Esophagus (tissue), 2 donors: Measurements from ENCODE around the gene KHDC4. TPM values are rescaled to one million over a fixed set of nuclear protein-coding genes. Genes with fewer than 3 reads are reported as not detected.

ENCODE experiments used
- H3K27ac ChIP-seq, 2 donors: one replicate each; pipeline ENCODE4 v1.5.1; 2013; ENCODE audit warnings: low read depth in 2 of 2, mild to moderate bottlenecking in 2 of 2, inconsistent platforms in 1 of 2, low read length in 1 of 2, moderate library complexity in 1 of 2
- H3K27me3 ChIP-seq, 2 donors: one replicate each; pipeline ENCODE4 v1.6.1; 2013; ENCODE audit warnings: low read length in 2 of 2, control low read depth in 1 of 2, mild to moderate bottlenecking in 1 of 2; ENCODE audit not compliant: insufficient read depth in 2 of 2, control insufficient read depth in 1 of 2
- H3K36me3 ChIP-seq, 2 donors: one replicate each; pipeline ENCODE4 v1.6.1; 2013; ENCODE audit warnings: low read length in 1 of 2; ENCODE audit not compliant: control insufficient read depth in 2 of 2, insufficient read depth in 2 of 2
- H3K4me1 ChIP-seq, 2 donors: one replicate each; pipeline ENCODE4 v1.6.1; 2013; ENCODE audit warnings: low read length in 1 of 2; ENCODE audit not compliant: control insufficient read depth in 2 of 2, insufficient read depth in 2 of 2
- H3K4me3 ChIP-seq, 2 donors: one replicate each; pipeline ENCODE4 v1.5.1; 2013; ENCODE audit warnings: low read length in 2 of 2, mild to moderate bottlenecking in 2 of 2, low read depth in 1 of 2, moderate library complexity in 1 of 2
- H3K9me3 ChIP-seq, 2 donors: one replicate each; pipeline ENCODE4 v1.6.1; 2013; ENCODE audit warnings: mild to moderate bottlenecking in 2 of 2, low read depth in 1 of 2, low read length in 1 of 2, moderate library complexity in 1 of 2; ENCODE audit not compliant: control insufficient read depth in 2 of 2, insufficient read depth in 1 of 2
- WGBS, 2 donors: extraction: QIAGEN DNeasy Blood & Tissue Kit; methylation state at CpG; one replicate each; pipeline ENCODE4 v1.1.7; 2013; 5-methylcytosine and 5-hydroxymethylcytosine counted together
- polyA plus RNA-seq, 2 donors: library from polyadenylated mRNA; stranded (reverse); fragments of 200-250 nt; gene quantifications; one replicate each; pipeline ENCODE4 v1.2.3, GENCODE V29; 2013
- donor health status: healthy with polysubstance abuse.
- donor health status: Bipolar disorder and iron deficiency.

KHDC4 gene
- polyA plus RNA-seq, 2 donors, result 11.9 to 29.6 TPM

DNA sequence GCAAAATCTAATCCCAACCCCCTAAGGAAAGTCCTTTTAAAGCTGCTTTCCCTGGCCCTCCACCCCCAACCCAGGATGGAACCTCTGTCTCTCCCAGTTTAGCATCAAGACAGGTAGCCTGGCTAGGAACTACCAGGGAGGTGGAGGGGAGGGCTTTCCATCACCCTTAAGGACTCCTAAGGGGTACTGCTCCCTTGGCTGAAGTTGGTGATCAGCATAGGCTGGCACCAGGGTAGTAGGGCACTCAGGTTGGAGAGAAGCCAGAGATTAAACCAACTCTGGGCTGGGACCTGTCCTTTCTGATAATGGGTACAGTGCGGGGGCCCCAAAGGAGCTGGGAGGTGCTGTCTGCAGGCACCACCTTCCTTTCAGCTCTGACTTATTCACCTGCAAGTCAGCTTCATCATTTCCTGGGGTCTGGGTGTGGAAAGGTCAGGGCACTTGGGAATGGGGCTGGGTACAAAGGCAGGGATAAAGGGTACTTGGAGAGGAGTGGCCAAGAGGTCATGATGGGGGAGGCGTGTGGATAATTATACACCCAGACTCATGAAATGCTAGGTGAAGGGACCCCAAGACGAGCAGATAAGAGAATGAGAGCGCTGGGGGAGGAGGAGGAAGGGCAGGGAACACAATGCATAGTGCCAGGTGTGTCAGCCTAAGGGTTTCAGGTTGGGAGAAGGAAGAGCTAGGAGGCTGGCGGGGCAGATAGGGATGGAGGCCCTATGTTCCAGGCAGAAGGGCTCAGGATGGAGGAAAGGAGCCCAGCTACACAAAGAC is 42.9 kb upstream of the KHDC4 start:
- Histone ChIP-seq H3K36me3 (peaks cover 0 to under 1% of the 10 kb centered on the region in 2 donors), H3K27ac (peak overlapping the region; percentile 91 to 93), H3K27me3 (no peaks in the 10 kb centered on the region), H3K4me3 (peak overlapping the region; percentile 76 to 94), H3K9me3 (no peaks in the 10 kb centered on the region), H3K4me1 (peaks cover 0 to 25% of the 10 kb centered on the region in 2 donors)
- 9 to 16% methylated on average over 5 of the region's 5 CpGs for WGBS, 2 donors

GRCh38 chr1:155976062-155976912 is 42.1 kb upstream of the KHDC4 start:
- 5 to 14% methylated on average over 14 of the region's 14 CpGs for WGBS, 2 donors
- no peaks in the 10 kb centered on the region for H3K9me3 ChIP-seq
- H3K36me3 ChIP-seq, result peaks cover 0 to 3% of the 10 kb centered on the region in 2 donors
- H3K4me1 ChIP-seq, result peaks cover 0 to 22% of the 10 kb centered on the region in 2 donors
- H3K27me3 ChIP-seq, result no peaks in the 10 kb centered on the region
- peak overlapping the region; percentile 76 to 94 for H3K4me3 ChIP-seq
- peak overlapping the region; percentile 91 to 93 for H3K27ac ChIP-seq

- Histone ChIP-seq H3K36me3 (peaks cover 0 to 3% of the 10 kb centered on the region in 2 donors), H3K27me3 (no peaks in the 10 kb centered on the region), H3K9me3 (no peaks in the 10 kb centered on the region), H3K27ac (peak overlapping the region; percentile 91 to 93), H3K4me3 (peak overlapping the region; percentile 76 to 94), H3K4me1 (peaks cover 0 to 26% of the 10 kb centered on the region in 2 donors)
- 24 to 33% methylated on average over 4 of the region's 4 CpGs for WGBS, 2 donors
These were observed 41.3 kb upstream of the KHDC4 start for GRCh38 chr1:155975375-155976061.

DNA sequence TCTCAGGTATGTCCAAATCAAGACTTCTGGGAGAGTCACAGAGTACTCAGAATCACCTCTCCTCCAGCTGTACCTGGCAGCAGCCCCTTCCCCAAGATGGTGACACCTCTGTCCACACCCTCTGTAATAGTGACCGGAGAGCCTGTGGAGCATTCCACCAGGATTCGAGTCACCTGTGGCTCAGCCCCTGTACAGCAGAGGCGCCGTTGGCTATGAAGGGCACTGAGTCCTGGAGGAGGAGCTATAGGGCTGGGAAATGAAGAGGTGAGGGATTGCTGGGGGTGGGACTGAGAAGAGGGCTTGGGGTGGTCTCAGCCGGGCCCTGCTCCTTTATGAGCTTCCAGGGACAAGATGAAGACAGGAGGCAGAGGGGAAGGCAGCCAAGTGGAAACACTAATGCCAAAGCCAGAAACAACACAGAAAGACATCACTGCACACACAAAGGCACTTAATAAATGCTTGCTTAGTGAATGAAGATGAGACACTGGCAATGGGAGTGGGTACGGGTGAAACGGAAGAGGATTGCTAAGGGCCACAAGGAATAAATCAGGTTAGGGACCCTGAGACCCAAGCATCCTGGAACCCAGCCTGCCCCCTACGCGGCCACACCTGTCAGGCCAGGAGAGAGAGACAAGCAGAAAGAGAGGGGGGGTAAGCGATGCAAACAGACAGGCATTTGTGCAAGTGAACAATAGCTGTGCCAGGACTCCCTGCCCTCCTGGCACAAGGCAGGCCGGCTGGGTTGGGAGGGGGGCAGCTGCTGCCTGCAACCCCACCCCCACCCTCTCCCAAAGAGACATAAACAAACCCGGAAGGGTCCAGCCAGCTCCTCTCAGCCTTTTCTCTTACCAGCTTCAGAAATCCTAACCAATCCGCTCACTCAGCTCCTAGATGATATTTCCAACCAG is 40.2 kb upstream of the KHDC4 start:
- 28 to 40% methylated on average over 13 of the region's 13 CpGs for WGBS, 2 donors
- Histone ChIP-seq H3K9me3 (no peaks in the 10 kb centered on the region), H3K27me3 (no peaks in the 10 kb centered on the region), H3K27ac (peak overlapping the region; percentile 91 to 93), H3K36me3 (peaks cover 0 to 3% of the 10 kb centered on the region in 2 donors), H3K4me1 (peaks cover 0 to 27% of the 10 kb centered on the region in 2 donors), H3K4me3 (peak overlapping the region in 1 of 2 donors; percentile 5)

GRCh38 chr1:155973723-155974122 is 39.5 kb upstream of the KHDC4 start:
- H3K36me3 ChIP-seq, result peaks cover 0 to 7% of the 10 kb centered on the region in 2 donors
- no peaks in the 10 kb centered on the region for H3K27me3 ChIP-seq
- peaks cover 0 to 34% of the 10 kb centered on the region in 2 donors for H3K4me1 ChIP-seq
- no peaks in the 10 kb centered on the region for H3K9me3 ChIP-seq
- WGBS, 2 donors, result 51 to 70% methylated on average over 3 of the region's 3 CpGs
- H3K27ac ChIP-seq, result peak overlapping the region; percentile 14 to 91
- H3K4me3 ChIP-seq, result no peak overlapping the region

GRCh38 chr1:155971910-155972809 is 37.9 kb upstream of the KHDC4 start:
- peaks cover 3 to 43% of the 10 kb centered on the region in 2 donors for H3K4me1 ChIP-seq
- peak overlapping the region in 1 of 2 donors; percentile 42 for H3K27ac ChIP-seq
- H3K9me3 ChIP-seq, result no peaks in the 10 kb centered on the region
- peaks cover 0 to 16% of the 10 kb centered on the region in 2 donors for H3K36me3 ChIP-seq
- no peaks in the 10 kb centered on the region for H3K27me3 ChIP-seq
- 82 to 87% methylated on average over 9 of the region's 9 CpGs for WGBS, 2 donors
- H3K4me3 ChIP-seq, result no peak overlapping the region

DNA sequence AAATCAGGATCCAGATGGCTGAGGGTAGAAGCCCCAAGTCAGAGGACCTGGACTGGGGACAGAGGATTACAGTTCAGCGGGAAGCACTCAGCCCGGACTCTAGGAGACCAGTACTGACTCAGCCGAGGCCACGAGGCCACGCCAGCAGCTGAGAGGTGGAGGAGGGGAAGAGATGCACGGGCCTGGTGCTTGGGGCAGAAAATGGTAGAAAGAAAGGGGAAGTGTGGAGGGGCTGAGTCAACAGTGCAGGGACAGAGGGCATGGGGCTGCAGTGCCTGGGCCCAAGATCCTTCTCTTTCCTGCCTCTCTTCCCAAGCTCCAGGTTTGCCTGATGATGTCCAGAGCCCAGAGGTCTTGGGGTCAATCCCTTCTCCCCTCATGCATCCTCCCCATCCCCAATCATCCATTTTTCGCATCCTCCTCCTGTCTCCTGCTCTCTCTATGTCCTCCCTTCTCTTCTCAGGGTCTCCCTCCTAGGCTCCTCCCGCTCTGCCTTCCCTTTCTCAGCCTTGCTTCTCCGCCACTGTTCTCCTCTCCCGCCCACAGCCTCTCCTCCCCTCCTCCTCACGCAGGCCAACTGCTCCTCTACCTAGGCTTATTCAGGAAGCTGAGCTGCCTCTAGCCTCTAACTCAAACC is 36.4 kb upstream of the KHDC4 start:
- Histone ChIP-seq H3K27ac (peak overlapping the region; percentile 27 to 59), H3K36me3 (peaks cover 0 to 26% of the 10 kb centered on the region in 2 donors), H3K9me3 (no peaks in the 10 kb centered on the region), H3K4me1 (peaks cover 3 to 38% of the 10 kb centered on the region in 2 donors), H3K4me3 (no peak overlapping the region), H3K27me3 (no peaks in the 10 kb centered on the region)
- 48 to 57% methylated on average over 11 of the region's 11 CpGs for WGBS, 2 donors

- H3K27ac ChIP-seq, result peak overlapping the region; percentile 27 to 28
- no peaks in the 10 kb centered on the region for H3K9me3 ChIP-seq
- peaks cover 0 to 35% of the 10 kb centered on the region in 2 donors for H3K36me3 ChIP-seq
- H3K27me3 ChIP-seq, result no peaks in the 10 kb centered on the region
- no peak overlapping the region for H3K4me3 ChIP-seq
- peaks cover 3 to 36% of the 10 kb centered on the region in 2 donors for H3K4me1 ChIP-seq
- WGBS, 2 donors, result 80 to 82% methylated on average over 8 to 9 of the region's 9 CpGs
These were observed 35.2 kb upstream of the KHDC4 start for GRCh38 chr1:155969377-155969791.
